IMR-90 (cell line): ENCODE measurements around the gene SPI1.

ENCODE experiments used
- BHLHE40 ChIP-seq: fragments of 150-350 bp; IDR thresholded peaks from 2 replicates; pipeline ENCODE4 v1.6.1; 2016; ENCODE audit warnings: mild to moderate bottlenecking, low read depth, low read length
- CEBPB ChIP-seq: IDR thresholded peaks from 2 replicates; pipeline ENCODE4 v1.6.1; 2012; ENCODE audit warnings: low read depth, low read length, improper control_type of control experiment
- MXI1 ChIP-seq: IDR thresholded peaks from 2 replicates; pipeline ENCODE4 v1.6.1; 2012; ENCODE audit warnings: low read depth, mild to moderate bottlenecking, low read length, moderate library complexity, borderline replicate concordance
- NFE2L2 ChIP-seq: fragments of 150-350 bp; IDR thresholded peaks from 2 replicates; pipeline ENCODE4 v1.6.1; 2016; ENCODE audit warnings: low read depth, mild to moderate bottlenecking, low read length
- POLR2A ChIP-seq: IDR thresholded peaks from 2 replicates; pipeline ENCODE4 v1.6.1; 2012; ENCODE audit warnings: mild to moderate bottlenecking, low read depth, low read length
- RAD21 ChIP-seq: IDR thresholded peaks from 2 replicates; pipeline ENCODE4 v1.6.1; 2012; ENCODE audit warnings: low read length, improper control_type of control experiment
- RCOR1 ChIP-seq: IDR thresholded peaks from 2 replicates; pipeline ENCODE4 v1.6.1; 2012; ENCODE audit warnings: mild to moderate bottlenecking, low read length, improper control_type of control experiment; ENCODE audit not compliant: insufficient replicate concordance
- TF ChIP-seq, protein P1 (sequence below): conservative IDR thresholded peaks from 2 replicates; pipeline ENCODE4 v1.5.1; 2012; ENCODE audit warnings: mild to moderate bottlenecking, low read depth, low read length, improper control_type of control experiment
- TF ChIP-seq, protein P2 (sequence below): fragments of 150-350 bp; IDR thresholded peaks from 2 replicates; pipeline ENCODE4 v1.6.1; 2017; ENCODE audit warnings: mild to moderate bottlenecking, antibody characterized with exemption, low read length, low read depth

DNA sequence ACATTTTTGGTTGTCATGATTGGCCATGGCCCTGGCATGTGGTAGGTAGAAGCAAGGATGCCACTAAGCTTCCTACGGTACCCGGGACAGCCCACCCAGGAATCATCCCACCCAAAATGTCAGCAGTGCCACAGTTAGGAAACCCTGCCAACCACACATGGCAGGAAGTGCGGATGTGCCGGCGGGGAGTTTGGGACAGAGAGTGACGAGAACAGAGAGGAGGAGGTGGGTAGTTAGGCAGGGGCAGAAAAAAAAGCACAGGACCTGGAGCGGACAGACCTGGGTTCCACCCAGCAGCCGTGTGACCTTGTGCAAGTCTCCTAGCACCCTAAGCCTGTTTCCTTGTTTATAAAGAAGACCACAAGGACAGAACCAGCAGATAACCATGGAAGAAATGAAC, 3.3 kb downstream of the SPI1 start:
- no peak for TF ChIP-seq RAD21
- TF ChIP-seq POLR2A = no peak
- TF ChIP-seq, protein P1, sequence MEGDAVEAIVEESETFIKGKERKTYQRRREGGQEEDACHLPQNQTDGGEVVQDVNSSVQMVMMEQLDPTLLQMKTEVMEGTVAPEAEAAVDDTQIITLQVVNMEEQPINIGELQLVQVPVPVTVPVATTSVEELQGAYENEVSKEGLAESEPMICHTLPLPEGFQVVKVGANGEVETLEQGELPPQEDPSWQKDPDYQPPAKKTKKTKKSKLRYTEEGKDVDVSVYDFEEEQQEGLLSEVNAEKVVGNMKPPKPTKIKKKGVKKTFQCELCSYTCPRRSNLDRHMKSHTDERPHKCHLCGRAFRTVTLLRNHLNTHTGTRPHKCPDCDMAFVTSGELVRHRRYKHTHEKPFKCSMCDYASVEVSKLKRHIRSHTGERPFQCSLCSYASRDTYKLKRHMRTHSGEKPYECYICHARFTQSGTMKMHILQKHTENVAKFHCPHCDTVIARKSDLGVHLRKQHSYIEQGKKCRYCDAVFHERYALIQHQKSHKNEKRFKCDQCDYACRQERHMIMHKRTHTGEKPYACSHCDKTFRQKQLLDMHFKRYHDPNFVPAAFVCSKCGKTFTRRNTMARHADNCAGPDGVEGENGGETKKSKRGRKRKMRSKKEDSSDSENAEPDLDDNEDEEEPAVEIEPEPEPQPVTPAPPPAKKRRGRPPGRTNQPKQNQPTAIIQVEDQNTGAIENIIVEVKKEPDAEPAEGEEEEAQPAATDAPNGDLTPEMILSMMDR = no peak
- TF ChIP-seq, protein P2, sequence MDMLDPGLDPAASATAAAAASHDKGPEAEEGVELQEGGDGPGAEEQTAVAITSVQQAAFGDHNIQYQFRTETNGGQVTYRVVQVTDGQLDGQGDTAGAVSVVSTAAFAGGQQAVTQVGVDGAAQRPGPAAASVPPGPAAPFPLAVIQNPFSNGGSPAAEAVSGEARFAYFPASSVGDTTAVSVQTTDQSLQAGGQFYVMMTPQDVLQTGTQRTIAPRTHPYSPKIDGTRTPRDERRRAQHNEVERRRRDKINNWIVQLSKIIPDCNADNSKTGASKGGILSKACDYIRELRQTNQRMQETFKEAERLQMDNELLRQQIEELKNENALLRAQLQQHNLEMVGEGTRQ = no peak
- no peak for TF ChIP-seq BHLHE40
- TF ChIP-seq RCOR1 = no peak
- no peak for TF ChIP-seq CEBPB
- no peak for TF ChIP-seq NFE2L2
- TF ChIP-seq MXI1 = no peak
